Ovary (tissue), 3 donors: Measurements from ENCODE around the gene TBX2.

ENCODE experiments used
- EP300 ChIP-seq: sonication (generic); formaldehyde crosslinking; IDR thresholded peaks from one replicate; pipeline ENCODE4 v1.6.1; 2017; ENCODE audit warnings: antibody characterized with exemption
- POLR2A ChIP-seq: fragments of 450-650 bp; IDR thresholded peaks from one replicate; pipeline ENCODE4 v1.6.1; 2017; ENCODE audit warnings: antibody characterized with exemption, mild to moderate bottlenecking, moderate library complexity
- TF ChIP-seq, protein P1 (sequence below), 3 donors: fragments of 450-650 bp in 2 of 3; fragments of 200-600 bp in 1 of 3; IDR thresholded peaks; one replicate each; pipeline versions ENCODE4 v1.5.1 to v1.8.0; 2016 to 2022; ENCODE audit warnings: antibody characterized with exemption in 3 of 3, mild to moderate bottlenecking in 1 of 3
- donor health status: DM: no; HTN: no; CAD: no.

DNA sequence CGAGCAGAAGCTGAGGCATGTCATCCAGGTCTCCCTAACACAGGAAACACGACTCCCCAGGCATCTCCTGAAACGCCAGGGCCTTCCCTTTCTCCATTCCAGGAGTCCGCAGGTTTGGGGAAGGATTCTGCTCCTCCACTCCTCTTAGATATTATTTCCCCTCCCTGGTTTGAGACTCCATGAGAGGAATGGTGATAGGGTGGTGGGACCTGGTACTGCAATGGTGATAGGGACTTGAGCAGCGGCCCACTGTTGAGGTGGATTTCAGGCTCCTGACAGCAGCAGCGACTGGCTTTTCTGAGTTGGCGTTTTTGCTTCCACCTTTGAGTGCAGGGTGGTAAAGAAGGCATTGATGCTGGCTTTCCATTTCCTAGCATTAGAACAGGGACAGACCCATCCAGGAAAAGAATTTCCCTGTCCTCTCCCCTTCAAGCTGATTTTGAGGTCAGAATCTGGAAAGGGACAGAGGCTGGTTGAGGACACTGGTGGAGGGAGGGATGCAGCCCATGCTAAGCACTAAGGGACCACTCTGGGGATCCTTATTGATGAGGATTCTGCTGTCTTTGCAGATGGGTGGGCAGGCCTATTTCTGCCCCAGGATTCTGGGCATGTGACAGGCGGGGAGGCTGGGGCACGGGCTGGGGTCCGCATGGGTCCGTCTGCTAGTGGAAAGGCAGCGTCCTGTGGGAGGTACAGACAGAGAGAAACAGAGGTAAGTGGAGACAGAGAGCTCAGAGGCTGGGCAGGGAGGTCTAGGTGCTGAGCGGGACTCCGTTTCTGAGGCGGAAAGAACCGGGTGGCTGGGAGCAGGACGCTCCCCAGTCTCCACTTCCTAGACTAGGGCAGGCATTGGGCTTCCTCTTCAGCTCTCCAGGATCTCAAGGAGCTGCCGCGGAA lies 51.2 kb downstream of the TBX2 start:
- TF ChIP-seq, protein P1, sequence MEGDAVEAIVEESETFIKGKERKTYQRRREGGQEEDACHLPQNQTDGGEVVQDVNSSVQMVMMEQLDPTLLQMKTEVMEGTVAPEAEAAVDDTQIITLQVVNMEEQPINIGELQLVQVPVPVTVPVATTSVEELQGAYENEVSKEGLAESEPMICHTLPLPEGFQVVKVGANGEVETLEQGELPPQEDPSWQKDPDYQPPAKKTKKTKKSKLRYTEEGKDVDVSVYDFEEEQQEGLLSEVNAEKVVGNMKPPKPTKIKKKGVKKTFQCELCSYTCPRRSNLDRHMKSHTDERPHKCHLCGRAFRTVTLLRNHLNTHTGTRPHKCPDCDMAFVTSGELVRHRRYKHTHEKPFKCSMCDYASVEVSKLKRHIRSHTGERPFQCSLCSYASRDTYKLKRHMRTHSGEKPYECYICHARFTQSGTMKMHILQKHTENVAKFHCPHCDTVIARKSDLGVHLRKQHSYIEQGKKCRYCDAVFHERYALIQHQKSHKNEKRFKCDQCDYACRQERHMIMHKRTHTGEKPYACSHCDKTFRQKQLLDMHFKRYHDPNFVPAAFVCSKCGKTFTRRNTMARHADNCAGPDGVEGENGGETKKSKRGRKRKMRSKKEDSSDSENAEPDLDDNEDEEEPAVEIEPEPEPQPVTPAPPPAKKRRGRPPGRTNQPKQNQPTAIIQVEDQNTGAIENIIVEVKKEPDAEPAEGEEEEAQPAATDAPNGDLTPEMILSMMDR (IDR thresholded peaks at IDR 0.05), result no peak
- TF ChIP-seq EP300 (no peak), POLR2A (no peak)
